HCT116 (cell line): ENCODE measurements around the gene DUOXA2. TPM values are rescaled to one million over a fixed set of nuclear protein-coding genes. Genes with fewer than 3 reads are reported as not detected.

Source experiments
- ATAC-seq: fragments of 200-7000 bp; cut with Tn5 transposase; 2 replicates; pipeline ENCODE4 v1.9.1; 2020; ENCODE audit warnings: mild to moderate bottlenecking, moderate library complexity
- BruUV-seq: library from RNA; stranded (reverse); fragments of 400-500 nt; replicated peaks from 2 replicates; lab custom pipeline; 2021; lab: Mats Ljungman, UMichigan
- CTCF ChIA-PET: fragments of 300-600 bp; sonication (Branson Sonifier 250); formaldehyde crosslinking; loops from one replicate; lab custom pipeline; 2021; ENCODE audit warnings: antibody characterized with exemption; lab: Charles Lee
- POLR2A ChIA-PET: fragments of 300-600, 350-600 bp; sonication (Branson Sonifier 250); formaldehyde crosslinking; loops from one replicate; lab custom pipeline; 2021; ENCODE audit warnings: antibody characterized with exemption; lab: Charles Lee
- RAD21 ChIA-PET, 2 experiments: fragments of 300-600 bp; sonication (Branson Sonifier 250); formaldehyde crosslinking; loops; one replicate each; lab custom pipeline; 2023; ENCODE audit warnings: low total read pairs in 2 of 2; ENCODE audit not compliant: uncharacterized antibody in 2 of 2, unreplicated experiment in 2 of 2, low non-redundant PET in 1 of 2; lab: Charles Lee
- DNase-seq: peaks from one replicate; pipeline ENCODE4 v3.0.0-alpha.2; 2010; ENCODE audit warnings: low read depth, low spot score
- H2AFZ ChIP-seq: fragments of 200-600 bp; shearing (Covaris generic), sonication (generic); 2 replicates; pipeline ENCODE4 v1.6.1; 2017; ENCODE audit warnings: low read depth, mixed run types, mixed read lengths, antibody characterized with exemption, low read length; ENCODE audit not compliant: poor library complexity, severe bottlenecking
- H3K27ac ChIP-seq: 2 replicates; pipeline ENCODE4 v1.5.1; 2012; ENCODE audit warnings: low read depth, low read length
- H3K27me3 ChIP-seq: fragments of 200-600 bp; sonication (generic); 2 replicates; pipeline ENCODE4 v1.6.1; 2016; ENCODE audit warnings: mixed run types, low read length, mixed read lengths; ENCODE audit not compliant: insufficient read depth
- H3K36me3 ChIP-seq, 2 experiments: fragments of 200-500 bp in 1 of 2; fragments of 200-600 bp in 1 of 2; sonication (Bioruptor generic) in 1 of 2; sonication (generic) in 1 of 2; 2 replicates each; pipeline versions ENCODE4 v1.5.1 to v1.6.1; 2014 to 2016; ENCODE audit warnings: low read length in 2 of 2, inconsistent platforms in 1 of 2, mixed read lengths in 1 of 2, mixed run types in 1 of 2; ENCODE audit not compliant: insufficient read depth in 2 of 2, control insufficient read depth in 1 of 2
- H3K4me1 ChIP-seq, 2 experiments: fragments of 200-600 bp in 1 of 2; sonication (generic) in 1 of 2; 2 replicates each; pipeline versions ENCODE4 v1.5.1 to v1.6.1; 2012 to 2017; ENCODE audit warnings: low read length in 2 of 2, inconsistent platforms in 1 of 2, mild to moderate bottlenecking in 1 of 2, mixed read lengths in 1 of 2, mixed run types in 1 of 2, moderate library complexity in 1 of 2; ENCODE audit not compliant: insufficient read depth in 2 of 2, control insufficient read depth in 1 of 2
- H3K4me2 ChIP-seq: fragments of 200-600 bp; sonication (generic); 2 replicates; pipeline ENCODE4 v1.6.1; 2017; ENCODE audit warnings: mixed run types, low read length, mixed read lengths
- H3K4me3 ChIP-seq, 2 experiments: fragments of 200-600 bp in 1 of 2; sonication (generic) in 1 of 2; replicated peaks in 1 of 2; 2 replicates each; pipeline ENCODE4 v1.5.1; 2011 to 2016; ENCODE audit warnings: low read length in 2 of 2, control low read depth in 1 of 2, low read depth in 1 of 2, mild to moderate bottlenecking in 1 of 2, mixed read lengths in 1 of 2, mixed run types in 1 of 2
- H3K79me2 ChIP-seq: fragments of 200-600 bp; sonication (generic); 2 replicates; pipeline ENCODE4 v1.6.1; 2017; ENCODE audit warnings: mild to moderate bottlenecking, mixed run types, low read length, moderate library complexity, mixed read lengths; ENCODE audit not compliant: insufficient read depth
- H3K9ac ChIP-seq: fragments of 200-600 bp; sonication (generic); 2 replicates; pipeline ENCODE4 v1.6.1; 2016; ENCODE audit warnings: low read length, mixed read lengths
- H3K9me2 ChIP-seq: fragments of 200-600 bp; sonication (generic), shearing (Covaris generic); 2 replicates; pipeline ENCODE4 v1.6.1; 2017; ENCODE audit warnings: mixed run types, mild to moderate bottlenecking, moderate library complexity; ENCODE audit not compliant: insufficient read depth
- H3K9me3 ChIP-seq, 2 experiments: fragments of 200-500 bp in 1 of 2; fragments of 200-600 bp in 1 of 2; sonication (Bioruptor generic) in 1 of 2; sonication (generic) in 1 of 2; 2 replicates each; pipeline ENCODE4 v1.6.1; 2014 to 2017; ENCODE audit warnings: low read length in 2 of 2, mixed read lengths in 2 of 2, inconsistent platforms in 1 of 2, low read depth in 1 of 2, mild to moderate bottlenecking in 1 of 2, mixed run types in 1 of 2, moderate library complexity in 1 of 2; ENCODE audit not compliant: control insufficient read depth in 1 of 2, insufficient read depth in 1 of 2
- H4K20me1 ChIP-seq: fragments of 200-600 bp; sonication (generic), shearing (Covaris generic); 2 replicates; pipeline ENCODE4 v1.6.1; 2017; ENCODE audit warnings: mixed run types, mild to moderate bottlenecking, moderate library complexity; ENCODE audit not compliant: insufficient read depth
- ATF3 ChIP-seq: IDR thresholded peaks from 2 replicates; pipeline ENCODE4 v1.6.1; 2012
- CBX3 ChIP-seq: IDR thresholded peaks from 2 replicates; pipeline ENCODE4 v1.6.1; 2012; ENCODE audit warnings: low read depth
- CEBPB ChIP-seq: IDR thresholded peaks from 2 replicates; pipeline ENCODE4 v1.6.1; 2012; ENCODE audit warnings: low read depth
- EGR1 ChIP-seq: IDR thresholded peaks from 2 replicates; pipeline ENCODE4 v1.6.1; 2012; ENCODE audit warnings: low read depth
- EZH2 ChIP-seq: fragments of 200-600 bp; sonication (generic); IDR thresholded peaks from 2 replicates; pipeline ENCODE4 v1.6.1; 2017; ENCODE audit warnings: antibody characterized with exemption, mixed run types
- EZH2phosphoT487 ChIP-seq: fragments of 200-600 bp; IDR thresholded peaks from 2 replicates; pipeline ENCODE4 v1.6.1; 2018; ENCODE audit warnings: antibody characterized with exemption, borderline replicate concordance
- FOSL1 ChIP-seq: IDR thresholded peaks from 2 replicates; pipeline ENCODE4 v1.6.1; 2012; ENCODE audit warnings: low read depth
- JUND ChIP-seq: IDR thresholded peaks from 2 replicates; pipeline ENCODE4 v1.6.1; 2012
- MAX ChIP-seq: IDR thresholded peaks from 2 replicates; pipeline ENCODE4 v1.6.1; 2012
- POLR2A ChIP-seq: IDR thresholded peaks from 2 replicates; pipeline ENCODE4 v1.7.0; 2011; ENCODE audit warnings: borderline replicate concordance; ENCODE audit not compliant: insufficient read depth, insufficient read length; ENCODE audit errors: extremely low read depth
- POLR2AphosphoS5 ChIP-seq: IDR thresholded peaks from 2 replicates; pipeline ENCODE4 v1.6.1; 2011; ENCODE audit warnings: mild to moderate bottlenecking, low read depth, low read length, moderate library complexity
- REST ChIP-seq: IDR thresholded peaks from 2 replicates; pipeline ENCODE4 v1.6.1; 2012; ENCODE audit warnings: low read depth
- SIN3A ChIP-seq: IDR thresholded peaks from 2 replicates; pipeline ENCODE4 v1.6.1; 2012; ENCODE audit warnings: low read depth
- SRF ChIP-seq: IDR thresholded peaks from 2 replicates; pipeline ENCODE4 v1.6.1; 2012; ENCODE audit warnings: low read depth
- ZFX ChIP-seq: fragments of 450-650 bp; IDR thresholded peaks from 2 replicates; pipeline ENCODE4 v1.6.1; 2017
- ZNF274 ChIP-seq: fragments of 200-500 bp; sonication (Bioruptor generic); IDR thresholded peaks from 2 replicates; pipeline ENCODE4 v1.6.1; 2014; ENCODE audit warnings: mild to moderate bottlenecking, low read depth, low read length, inconsistent platforms
- intact Hi-C: fragments of 100-400 bp; cut with micrococcal nuclease; formaldehyde crosslinking; loops from 2 replicates; pipeline ENCODE4 v1.10.0; 2022
- total RNA-seq: library from RNA; stranded (reverse); gene quantifications from one replicate; pipeline ENCODE4 v1.2.1, GENCODE V29; 2021; ENCODE audit not compliant: unreplicated experiment

DUOXA2 gene
- total RNA-seq, 1 experiment from 2014 or later: not detected

- Histone ChIP-seq H3K9me3 (no peaks in the 10 kb centered on the region), H3K27ac (no peak overlapping the region), H3K4me1 (peaks cover 0 to 4% of the 10 kb centered on the region in 2 experiments; a peak in 2 of 4 replicates), H3K4me2 (no peak overlapping the region), H3K9ac (no peak overlapping the region), H3K9me2 (no peaks in the 10 kb centered on the region), H2AFZ (no peak overlapping the region), H3K27me3 (no peaks in the 10 kb centered on the region), H3K4me3 (no peak overlapping the region), H3K79me2 (no peaks in the 10 kb centered on the region), H3K36me3 (no peaks in the 10 kb centered on the region), H4K20me1 (no peaks in the 10 kb centered on the region)
- ATAC-seq: no peak
- no TSS peak for BruUV-seq
- ChIA-PET CTCF (interaction anchor here (0.7 kb wide), 1 partner anchor 13 kb away, joined by 4 read pairs; no protein-coding TSS in a partner anchor), RAD21 (no interaction called here), POLR2A (no interaction called here)
- TF ChIP-seq SIN3A: no peak
- TF ChIP-seq CBX3: no peak
- no peak for TF ChIP-seq ATF3
- no peak for TF ChIP-seq ZFX
- no peak for TF ChIP-seq EZH2
- TF ChIP-seq MAX: no peak
- TF ChIP-seq CEBPB: no peak
- TF ChIP-seq ZNF274: no peak
- TF ChIP-seq EGR1: no peak
- no peak for TF ChIP-seq REST
- TF ChIP-seq FOSL1: no peak
- TF ChIP-seq POLR2A: no peak
- TF ChIP-seq EZH2phosphoT487: no peak
- TF ChIP-seq JUND: no peak
- TF ChIP-seq SRF: no peak
- no peak for TF ChIP-seq POLR2AphosphoS5
- intact Hi-C loops: no loop called here
- no peak for DNase-seq
These were observed 641 bp upstream of the DUOXA2 start for GRCh38 chr15:45113380-45113990.
